H1 (cell line): Measurements from ENCODE around the gene SIPA1L3. TPM values are rescaled to one million over a fixed set of nuclear protein-coding genes. Genes with fewer than 3 reads are reported as not detected.

Source experiments
- CTCF ChIA-PET: fragments of 300-600 bp; sonication (Branson Sonifier 250); formaldehyde crosslinking; loops from one replicate; lab custom pipeline; 2021; ENCODE audit not compliant: partially characterized antibody; lab: Charles Lee
- POLR2A ChIA-PET: fragments of 300-600 bp; sonication (Branson Sonifier 250); formaldehyde crosslinking; loops from one replicate; lab custom pipeline; 2021; ENCODE audit warnings: inconsistent platforms; ENCODE audit not compliant: partially characterized antibody; lab: Charles Lee
- DNase-seq, 2 experiments: peaks; one replicate each; pipeline versions ENCODE4 v3.0.0 to v3.0.0-alpha.2; 2010 to 2022; ENCODE audit warnings: low spot score in 2 of 2, low read depth in 1 of 2, mixed read lengths in 1 of 2
- FAIRE-seq: peaks from 2 replicates; lab custom pipeline; 2011; peaks lifted over from hg19 to GRCh38; lab: Jason Lieb, UNC
- H2AFZ ChIP-seq: 2 replicates; pipeline ENCODE4 v1.8.1; 2012; ENCODE audit warnings: low read length, inconsistent platforms
- H2AK5ac ChIP-seq: 2 replicates; pipeline ENCODE4 v1.6.1; 2013; ENCODE audit warnings: low read depth, low read length
- H2BK120ac ChIP-seq: replicated peaks from 2 replicates; pipeline ENCODE3; 2013; ENCODE audit warnings: low read depth, low read length, inconsistent platforms
- H2BK12ac ChIP-seq: 2 replicates; pipeline ENCODE4 v1.6.1; 2013; ENCODE audit warnings: low read depth, low read length
- H2BK15ac ChIP-seq: 2 replicates; pipeline ENCODE4 v1.6.1; 2013; ENCODE audit warnings: low read length
- H2BK20ac ChIP-seq: 2 replicates; pipeline ENCODE4 v1.6.1; 2013; ENCODE audit warnings: low read length
- H2BK5ac ChIP-seq: 2 replicates; pipeline ENCODE4 v1.6.1; 2013; ENCODE audit warnings: low read depth, low read length
- H3K14ac ChIP-seq: 2 replicates; pipeline ENCODE4 v1.6.1; 2013; ENCODE audit warnings: inconsistent platforms; ENCODE audit not compliant: insufficient read length
- H3K18ac ChIP-seq: 2 replicates; pipeline ENCODE4 v1.6.1; 2013; ENCODE audit warnings: low read length; ENCODE audit errors: extremely low read depth
- H3K23ac ChIP-seq: 2 replicates; pipeline ENCODE4 v1.6.1; 2013; ENCODE audit warnings: inconsistent platforms; ENCODE audit not compliant: insufficient read length
- H3K23me2 ChIP-seq: 2 replicates; pipeline ENCODE4 v1.6.1; 2013; ENCODE audit warnings: low read depth, low read length
- H3K27ac ChIP-seq: 2 replicates; pipeline ENCODE4 v1.6.1; 2011; ENCODE audit warnings: low read depth, low read length, inconsistent platforms
- H3K27me3 ChIP-seq, 4 experiments: replicated peaks in 1 of 4; 1 replicate in 1 of 4; 2 replicates in 3 of 4; pipeline versions ENCODE4 v1.6.1 to v1.8.1; 2011 to 2013; ENCODE audit warnings: low read length in 3 of 4, mild to moderate bottlenecking in 3 of 4, inconsistent platforms in 2 of 4, mixed read lengths in 2 of 4, moderate library complexity in 1 of 4; ENCODE audit not compliant: control insufficient read depth in 3 of 4, insufficient read depth in 3 of 4; ENCODE audit errors: extremely low read depth in 1 of 4
- H3K36me3 ChIP-seq, 4 experiments: 2 replicates each; pipeline versions ENCODE4 v1.6.1 to v1.8.1; 2011 to 2013; ENCODE audit warnings: mild to moderate bottlenecking in 4 of 4, low read length in 3 of 4, moderate library complexity in 2 of 4, control low read depth in 1 of 4, inconsistent platforms in 1 of 4; ENCODE audit not compliant: insufficient read depth in 4 of 4, control insufficient read depth in 2 of 4
- H3K4ac ChIP-seq: replicated peaks from 2 replicates; pipeline ENCODE3; 2013; ENCODE audit warnings: low read length, low read depth, mixed read lengths, inconsistent platforms; ENCODE audit not compliant: insufficient read length
- H3K4me1 ChIP-seq, 4 experiments: replicated peaks in 1 of 4; 1 replicate in 1 of 4; 2 replicates in 3 of 4; pipeline versions ENCODE4 v1.6.1 to v1.8.1; 2011 to 2013; ENCODE audit warnings: low read length in 3 of 4, inconsistent platforms in 2 of 4, mixed read lengths in 1 of 4; ENCODE audit not compliant: insufficient read depth in 4 of 4, control insufficient read depth in 3 of 4
- H3K4me2 ChIP-seq, 2 experiments: 2 replicates each; pipeline versions ENCODE4 v1.6.1 to v1.8.1; 2011 to 2013; ENCODE audit warnings: low read depth in 2 of 2, low read length in 2 of 2, control low read depth in 1 of 2, inconsistent platforms in 1 of 2, mild to moderate bottlenecking in 1 of 2; ENCODE audit not compliant: insufficient read depth in 1 of 2
- H3K4me3 ChIP-seq, 4 experiments: fragments of 200-600, 300-600 bp in 1 of 4; sonication (generic), shearing (Covaris generic), sonication (Bioruptor Twin) in 1 of 4; 2 replicates each; pipeline versions ENCODE4 v1.5.1 to v1.8.1; 2011 to 2016; ENCODE audit warnings: low read length in 4 of 4, low read depth in 3 of 4, control low read depth in 2 of 4, inconsistent platforms in 2 of 4, mild to moderate bottlenecking in 2 of 4, mixed read lengths in 1 of 4, moderate library complexity in 1 of 4; ENCODE audit not compliant: insufficient read depth in 2 of 4; ENCODE audit errors: extremely low read depth in 1 of 4
- H3K56ac ChIP-seq: replicated peaks from 2 replicates; pipeline ENCODE3; 2013; ENCODE audit warnings: low read depth, mild to moderate bottlenecking, mixed read lengths, low read length, inconsistent platforms; ENCODE audit not compliant: insufficient read length
- H3K79me1 ChIP-seq: 2 replicates; pipeline ENCODE4 v1.6.1; 2013; ENCODE audit warnings: low read depth, low read length, control low read depth
- H3K79me2 ChIP-seq, 2 experiments: 2 replicates each; pipeline versions ENCODE4 v1.6.1 to v1.8.1; 2012 to 2013; ENCODE audit warnings: low read length in 2 of 2, mild to moderate bottlenecking in 2 of 2, inconsistent platforms in 1 of 2; ENCODE audit not compliant: insufficient read depth in 2 of 2, control insufficient read depth in 1 of 2
- H3K9ac ChIP-seq, 4 experiments: replicated peaks in 1 of 4; 1 replicate in 1 of 4; 2 replicates in 3 of 4; pipeline versions ENCODE4 v1.6.1 to v1.8.1; 2011 to 2013; ENCODE audit warnings: low read depth in 3 of 4, low read length in 3 of 4, control low read depth in 2 of 4, mild to moderate bottlenecking in 2 of 4, moderate library complexity in 2 of 4, inconsistent platforms in 1 of 4; ENCODE audit errors: extremely low read depth in 1 of 4
- H3K9me3 ChIP-seq, 2 experiments: 2 replicates each; pipeline versions ENCODE4 v1.6.1 to v1.8.1; 2012 to 2013; ENCODE audit warnings: mild to moderate bottlenecking in 2 of 2, moderate library complexity in 2 of 2, control low read depth in 1 of 2, inconsistent platforms in 1 of 2, low read depth in 1 of 2, low read length in 1 of 2, mixed read lengths in 1 of 2; ENCODE audit not compliant: insufficient read depth in 2 of 2
- H4K20me1 ChIP-seq, 2 experiments: replicated peaks in 1 of 2; 2 replicates each; pipeline versions ENCODE3 to v1.8.1; 2011 to 2013; ENCODE audit warnings: inconsistent platforms in 2 of 2, low read length in 2 of 2, mild to moderate bottlenecking in 1 of 2; ENCODE audit not compliant: insufficient read depth in 2 of 2, control insufficient read depth in 1 of 2
- H4K5ac ChIP-seq: 2 replicates; pipeline ENCODE4 v1.6.1; 2013; ENCODE audit warnings: low read length, low read depth, mixed read lengths, inconsistent platforms; ENCODE audit not compliant: insufficient read length
- H4K8ac ChIP-seq: 2 replicates; pipeline ENCODE4 v1.8.0; 2013; ENCODE audit warnings: mild to moderate bottlenecking, moderate library complexity, low read length, inconsistent platforms; ENCODE audit not compliant: insufficient read depth; ENCODE audit errors: extremely low read depth
- H4K91ac ChIP-seq: replicated peaks from 2 replicates; pipeline ENCODE3; 2013; ENCODE audit warnings: low read length, mixed read lengths, inconsistent platforms; ENCODE audit not compliant: insufficient read length
- CTBP2 ChIP-seq: IDR thresholded peaks from 2 replicates; pipeline ENCODE4 v1.7.0; 2011; ENCODE audit warnings: borderline replicate concordance, mild to moderate bottlenecking, moderate library complexity, mixed read lengths, low read length; ENCODE audit not compliant: insufficient read depth, insufficient read length
- EGR1 ChIP-seq: IDR thresholded peaks from 2 replicates; pipeline ENCODE4 v1.6.1; 2011; ENCODE audit warnings: low read depth, low read length, borderline replicate concordance
- FOSL1 ChIP-seq: IDR thresholded peaks from 2 replicates; pipeline ENCODE4 v1.6.1; 2011; ENCODE audit warnings: mild to moderate bottlenecking, low read depth, low read length, moderate library complexity; ENCODE audit not compliant: insufficient read depth
- HDAC2 ChIP-seq, 2 experiments: fragments of 300-600 bp in 1 of 2; sonication (generic) in 1 of 2; IDR thresholded peaks; 2 replicates each; pipeline ENCODE4 v1.6.1; 2011 to 2012; ENCODE audit warnings: low read depth in 2 of 2, low read length in 2 of 2, mild to moderate bottlenecking in 2 of 2, moderate library complexity in 2 of 2, borderline replicate concordance in 1 of 2, inconsistent platforms in 1 of 2
- JUN ChIP-seq: IDR thresholded peaks from 2 replicates; pipeline ENCODE4 v1.6.1; 2011; ENCODE audit warnings: low read depth, mild to moderate bottlenecking, improper control_type of control experiment, low read length
- KDM1A ChIP-seq: fragments of 200-600, 300-600 bp; sonication (generic); IDR thresholded peaks from 2 replicates; pipeline ENCODE4 v1.7.1; 2016; ENCODE audit warnings: mild to moderate bottlenecking, low read length, borderline replicate concordance
- KDM4A ChIP-seq: IDR thresholded peaks from one replicate; pipeline ENCODE4 v1.7.1; 2012; ENCODE audit warnings: low read depth, mild to moderate bottlenecking, moderate library complexity, low read length, inconsistent platforms; ENCODE audit not compliant: severe bottlenecking
- POLR2AphosphoS5 ChIP-seq: IDR thresholded peaks from 2 replicates; pipeline ENCODE4 v1.6.1; 2011; ENCODE audit warnings: low read depth, low read length
- RNF2 ChIP-seq: fragments of 200-900, 300-1000 bp; sonication (generic); IDR thresholded peaks from 2 replicates; pipeline ENCODE4 v1.7.1; 2016; ENCODE audit warnings: borderline replicate concordance, low read depth, mild to moderate bottlenecking, antibody characterized with exemption, low read length; ENCODE audit not compliant: poor library complexity, severe bottlenecking; ENCODE audit errors: missing control alignments
- WGBS, 2 experiments: shearing (Covaris generic) in 1 of 2; methylation state at CpG; one replicate each; pipeline versions ENCODE4 v1.1.6 to v1.1.7; 2013 to 2015; ENCODE audit warnings: low lambda C conversion rate in 2 of 2, mixed read lengths in 2 of 2, inconsistent platforms in 1 of 2, low coverage in 1 of 2, missing lambda C conversion rate in 1 of 2; ENCODE audit not compliant: insufficient replicate concordance in 2 of 2, insufficient coverage in 1 of 2, insufficient read length in 1 of 2; ENCODE audit errors: extremely low coverage in 1 of 2, missing lambda C conversion rate in 1 of 2; 5-methylcytosine and 5-hydroxymethylcytosine counted together
- polyA plus RNA-seq, 7 experiments: library from polyadenylated mRNA; depleted of rRNA in 3 of 7; stranded (reverse) in 5 of 7; unstranded in 2 of 7; fragments of >200 nt in 5 of 7; fragments of 200-250 nt in 2 of 7; gene quantifications; 1 replicate in 5 of 7; 2 replicates in 1 of 7; 4 replicates in 1 of 7; pipeline versions ENCODE4 v1.2.1 to v1.2.3, GENCODE V29; 2011 to 2013; ENCODE audit warnings: missing spikeins in 2 of 7, mixed read lengths in 2 of 7
- total RNA-seq: library from RNA; stranded (reverse); fragmentation: NEBNext Ultra II Directional; extraction: Animal tissue kit (Norgen Biotek cat#: 25700); gene quantifications from 2 replicates; pipeline ENCODE4 v1.2.1, GENCODE V29; 2021

SIPA1L3 gene
- total and polyA plus RNA-seq, 2 of the 8 experiments (the other 6 are each of a cell fraction or from before 2014, with no cell fraction given): 15.0 to 54.9 TPM

GRCh38 chr19:38060331-38060730 is 153.3 kb downstream of the SIPA1L3 start:
- Histone ChIP-seq H2BK120ac (no peak overlapping the region), H3K9me3 (no peaks in the 10 kb centered on the region; a peak in 1 of 4 replicates), H3K9ac (no peak overlapping the region), H3K27me3 (no peaks in the 10 kb centered on the region), H3K14ac (no peak overlapping the region), H3K23ac (no peak overlapping the region), H3K56ac (no peak overlapping the region), H3K4me3 (no peak overlapping the region), H4K8ac (no peak overlapping the region), H3K18ac (no peak overlapping the region), H3K36me3 (no peaks in the 10 kb centered on the region), H3K4me1 (peaks cover 3 to 23% (median 17%) of the 10 kb centered on the region in 4 experiments), H2BK20ac (no peak overlapping the region), H2AK5ac (no peak overlapping the region), H2BK12ac (no peak overlapping the region), H3K79me1 (peaks cover 7% of the 10 kb centered on the region; the same call in 1 of the 2 replicates), H4K91ac (no peak overlapping the region), H2BK5ac (no peak overlapping the region), H4K20me1 (peaks cover 0 to 3% of the 10 kb centered on the region in 2 experiments), H4K5ac (no peak overlapping the region), H3K27ac (no peak overlapping the region), H3K4me2 (no peak overlapping the region), H2BK15ac (no peak overlapping the region), H3K79me2 (peaks cover 0 to 16% of the 10 kb centered on the region in 2 experiments; a peak in 2 of 4 replicates), H3K23me2 (no peaks in the 10 kb centered on the region), H3K4ac (no peak overlapping the region), H2AFZ (no peak overlapping the region)
- TF ChIP-seq HDAC2 (IDR thresholded peaks at IDR 0.05; ENCODE audit: borderline replicate concordance in 1 of 2, low read depth in 2 of 2, low read length in 2 of 2) (no peak), CTBP2 (no peak), RNF2 (no peak), JUN (no peak), KDM4A (no peak), POLR2AphosphoS5 (no peak), FOSL1 (no peak), EGR1 (no peak), KDM1A (no peak)
- POLR2A ChIA-PET: interaction anchor here (0.7 to 2.0 kb wide), 3 partner anchors 9 to 351 kb away, joined by 3 to 4 read pairs (median 3); no protein-coding TSS in a partner anchor
- FAIRE-seq (no peak), DNase-seq (no peak)
- CTCF ChIA-PET: interaction anchor here (1.1 to 1.7 kb wide), 4 partner anchors 9 to 15 kb away, joined by 4 to 8 read pairs (median 6); no protein-coding TSS in a partner anchor
- WGBS, 2 experiments: 87% methylated on average over 7 of the region's 7 CpGs; no CpG with 5 or more reads in 1 of the 2 experiments
